ENCODE results near the gene SF3A1. TPM values are rescaled to one million over a fixed set of nuclear protein-coding genes. Genes with fewer than 3 reads are reported as not detected.
A peak's percentile ranks its signal among the peaks of the same experiment; 100 is the strongest.

The SF3A1 gene
- total RNA-seq, 2 experiments from 2014 or later = 220 to 233 TPM

GRCh38 chr22:30396871-30397655 is 40.4 kb upstream of the SF3A1 start, which contains the start of gene SEC14L2:
SEC14L2 (plus strand) TSS chr22:30397018; CDS start chr22:30397117, 99 bp downstream.
- peak; percentile 67 for DNase-seq
- peak within 1 kb of the TSS; percentile 89 for H3K4me3 Mint-ChIP-seq
- H3K27ac Mint-ChIP-seq = peak within 1 kb of the TSS; percentile 54
- no peaks in the 10 kb centered on the region for H3K9me3 Mint-ChIP-seq
- H3K36me3 Mint-ChIP-seq = no peaks in the 10 kb centered on the region
- H3K4me1 Mint-ChIP-seq = peaks cover 41% of the 10 kb centered on the region
- no peaks in the 10 kb centered on the region for H3K27me3 Mint-ChIP-seq
- POLR2A ChIA-PET = interaction anchor here (0.8 to 10.1 kb wide), 9 partner anchors 9 to 114 kb away, joined by 3 to 156 read pairs (median 3); partner anchors contain the start of genes CCDC157, MTFP1 and SF3A1
- ATAC-seq (ENCODE audit: low read depth) = peak; percentile 75

- no peaks in the 10 kb centered on the region for H3K9me3 Mint-ChIP-seq
- DNase-seq = no peak
- no peak for ATAC-seq (ENCODE audit: low read depth)
- peak overlapping the region; percentile 28 for H3K27ac Mint-ChIP-seq
- H3K36me3 Mint-ChIP-seq = no peaks in the 10 kb centered on the region
- no peak overlapping the region for H3K4me3 Mint-ChIP-seq
- H3K4me1 Mint-ChIP-seq = peaks cover 48% of the 10 kb centered on the region
- POLR2A ChIA-PET = interaction anchor here (0.6 to 10.5 kb wide), 5 partner anchors 30 to 675 kb away, joined by 3 to 156 read pairs (median 5); partner anchors contain the start of genes CASTOR1, CCDC157, MTFP1 and SF3A1
- H3K27me3 Mint-ChIP-seq = no peaks in the 10 kb centered on the region
Observed at GRCh38 chr22:30393885-30394284, 37.2 kb upstream of the SF3A1 start.

GRCh38 chr22:30393322-30393680 is 36.6 kb upstream of the SF3A1 start:
- no peak for DNase-seq
- Mint-ChIP-seq H3K36me3 (no peaks in the 10 kb centered on the region), H3K27me3 (no peaks in the 10 kb centered on the region), H3K9me3 (no peaks in the 10 kb centered on the region), H3K4me1 (peaks cover 42% of the 10 kb centered on the region), H3K27ac (peak overlapping the region; percentile 93), H3K4me3 (peak overlapping the region; percentile 51)
- POLR2A ChIA-PET = interaction anchor here (2.0 to 10.5 kb wide), 3 partner anchors 31 to 104 kb away, joined by 5 to 156 read pairs (median 100); partner anchors contain the start of genes CASTOR1, CCDC157, MTFP1 and SF3A1
- no peak for ATAC-seq (ENCODE audit: low read depth)

- Mint-ChIP-seq H3K27me3 (no peaks in the 10 kb centered on the region), H3K36me3 (no peaks in the 10 kb centered on the region), H3K27ac (peak overlapping the region; percentile 93), H3K4me3 (peak overlapping the region; percentile 69), H3K4me1 (peaks cover 37% of the 10 kb centered on the region), H3K9me3 (no peaks in the 10 kb centered on the region)
- DNase-seq = peak; percentile 49
- ATAC-seq (ENCODE audit: low read depth) = peak; percentile 40
- POLR2A ChIA-PET = interaction anchor here (0.7 to 10.5 kb wide), 6 partner anchors 11 to 103 kb away, joined by 3 to 156 read pairs (median 7); partner anchors contain the start of genes CASTOR1, CCDC157, MTFP1 and SF3A1
Observed at GRCh38 chr22:30392661-30393321, 36.1 kb upstream of the SF3A1 start.

- peak overlapping the region; percentile 93 for H3K27ac Mint-ChIP-seq
- H3K27me3 Mint-ChIP-seq = no peaks in the 10 kb centered on the region
- no peaks in the 10 kb centered on the region for H3K9me3 Mint-ChIP-seq
- POLR2A ChIA-PET = interaction anchor here (0.9 to 10.5 kb wide), 5 partner anchors 11 to 101 kb away, joined by 3 to 156 read pairs (median 9); partner anchors contain the start of genes CASTOR1 and MTFP1
- H3K4me1 Mint-ChIP-seq = peaks cover 36% of the 10 kb centered on the region
- peak overlapping the region; percentile 36 for H3K4me3 Mint-ChIP-seq
- ATAC-seq (ENCODE audit: low read depth) = peak; percentile 63
- peak; percentile 81 for DNase-seq
- no peaks in the 10 kb centered on the region for H3K36me3 Mint-ChIP-seq
Observed at GRCh38 chr22:30390974-30391691, 34.4 kb upstream of the SF3A1 start.

GRCh38 chr22:30386960-30387827 is 30.5 kb upstream of the SF3A1 start, which contains the start of gene RNF215:
RNF215 (minus strand) TSS chr22:30387411; CDS start chr22:30387313, 98 bp downstream.
- ATAC-seq (ENCODE audit: low read depth) (peak; percentile 79), DNase-seq (peak; percentile 95)
- Mint-ChIP-seq H3K27me3 (no peaks in the 10 kb centered on the region), H3K9me3 (no peaks in the 10 kb centered on the region), H3K36me3 (no peaks in the 10 kb centered on the region), H3K27ac (peak within 1 kb of the TSS; percentile 90), H3K4me1 (peaks cover 21% of the 10 kb centered on the region), H3K4me3 (peak within 1 kb of the TSS; percentile 88)
- POLR2A ChIA-PET = interaction anchor here (0.6 to 10.5 kb wide), 4 partner anchors 30 to 790 kb away, joined by 3 to 100 read pairs (median 7); partner anchors contain the start of genes CASTOR1, CCDC157, SF3A1 and TBC1D10A

GRCh38 chr22:30386608-30386959 is 29.9 kb upstream of the SF3A1 start:
- no peaks in the 10 kb centered on the region for H3K9me3 Mint-ChIP-seq

GRCh38 chr22:30385942-30386341 is 29.2 kb upstream of the SF3A1 start:
- no peak for ATAC-seq (ENCODE audit: low read depth)
- H3K4me1 Mint-ChIP-seq = peaks cover 11% of the 10 kb centered on the region
- H3K36me3 Mint-ChIP-seq = peaks cover under 1% of the 10 kb centered on the region
- no peak for DNase-seq
- peak overlapping the region; percentile 86 for H3K4me3 Mint-ChIP-seq
- H3K27me3 Mint-ChIP-seq = no peaks in the 10 kb centered on the region
- POLR2A ChIA-PET = interaction anchor here (0.6 to 10.5 kb wide), 2 partner anchors 29 to 96 kb away, joined by 3 to 100 read pairs; partner anchors contain the start of genes CASTOR1, CCDC157 and SF3A1
- H3K9me3 Mint-ChIP-seq = no peaks in the 10 kb centered on the region
- H3K27ac Mint-ChIP-seq = no peak overlapping the region

More at GRCh38 chr22:30386608-30386959, 29.9 kb upstream of the SF3A1 start:
- no peak for ATAC-seq (ENCODE audit: low read depth)
- Mint-ChIP-seq H3K4me1 (peaks cover 15% of the 10 kb centered on the region), H3K36me3 (no peaks in the 10 kb centered on the region), H3K27ac (peak overlapping the region; percentile 75), H3K27me3 (no peaks in the 10 kb centered on the region), H3K4me3 (peak overlapping the region; percentile 86)
- POLR2A ChIA-PET = interaction anchor here (10.5 kb wide), 1 partner anchor 97 kb away, joined by 100 read pairs; the partner anchor contains the start of gene CASTOR1
- DNase-seq = no peak

GRCh38 chr22:30383061-30383460 is 26.4 kb upstream of the SF3A1 start:
- Mint-ChIP-seq H3K9me3 (no peaks in the 10 kb centered on the region), H3K4me3 (no peak overlapping the region), H3K27me3 (no peaks in the 10 kb centered on the region), H3K36me3 (peaks cover 7% of the 10 kb centered on the region), H3K4me1 (peaks cover 11% of the 10 kb centered on the region), H3K27ac (no peak overlapping the region)
- DNase-seq (no peak), ATAC-seq (ENCODE audit: low read depth) (no peak)
- POLR2A ChIA-PET = interaction anchor here (1.8 kb wide), 1 partner anchor 9 kb away, joined by 4 read pairs; no protein-coding TSS in a partner anchor

- Mint-ChIP-seq H3K4me3 (no peak overlapping the region), H3K27me3 (no peaks in the 10 kb centered on the region), H3K36me3 (peaks cover 7% of the 10 kb centered on the region), H3K27ac (no peak overlapping the region), H3K4me1 (peaks cover 8% of the 10 kb centered on the region), H3K9me3 (no peaks in the 10 kb centered on the region)
- POLR2A ChIA-PET = interaction anchor here (1.8 kb wide), 1 partner anchor 10 kb away, joined by 4 read pairs; no protein-coding TSS in a partner anchor
- ATAC-seq (ENCODE audit: low read depth) (no peak), DNase-seq (no peak)
Observed at GRCh38 chr22:30382340-30382739, 25.6 kb upstream of the SF3A1 start.

GRCh38 chr22:30381264-30381663 is 24.6 kb upstream of the SF3A1 start:
- POLR2A ChIA-PET = interaction anchor here (0.8 to 1.8 kb wide), 3 partner anchors 11 to 114 kb away, joined by 3 to 4 read pairs (median 3); partner anchors contain the start of gene TBC1D10A
- peaks cover 5% of the 10 kb centered on the region for H3K4me1 Mint-ChIP-seq
- no peak for DNase-seq
- H3K36me3 Mint-ChIP-seq = peaks cover 7% of the 10 kb centered on the region
- no peak overlapping the region for H3K27ac Mint-ChIP-seq
- ATAC-seq (ENCODE audit: low read depth) = no peak
- H3K4me3 Mint-ChIP-seq = no peak overlapping the region
- no peaks in the 10 kb centered on the region for H3K9me3 Mint-ChIP-seq
- H3K27me3 Mint-ChIP-seq = no peaks in the 10 kb centered on the region
